Prostate gland (tissue), 2 donors: ENCODE data around the gene DCHS2. TPM values are rescaled to one million over a fixed set of nuclear protein-coding genes. Genes with fewer than 3 reads are reported as not detected.

Experiments used
- DNase-seq: peaks from one replicate; pipeline ENCODE4 v3.0.0-alpha.2; 2019; ENCODE audit warnings: low spot score
- H3K27ac ChIP-seq, 2 donors: fragments of 200-600 bp; sonication (generic); 2 replicates each; pipeline ENCODE4 v1.5.1; 2017 to 2019
- H3K27me3 ChIP-seq: fragments of 200-600 bp; sonication (generic); replicated peaks from 2 replicates; pipeline ENCODE4 v1.5.1; 2019; ENCODE audit not compliant: insufficient read depth
- H3K36me3 ChIP-seq, 2 donors: fragments of 200-600 bp; sonication (generic); 1 replicate in 1 of 2; 2 replicates in 1 of 2; pipeline versions ENCODE4 v1.5.1 to v1.8.1; 2017 to 2019
- H3K4me1 ChIP-seq: fragments of 200-600 bp; sonication (generic); replicated peaks from 2 replicates; pipeline ENCODE4 v1.5.1; 2019
- H3K4me3 ChIP-seq, 2 donors: fragments of 200-600 bp; sonication (generic); 2 replicates each; pipeline ENCODE4 v1.5.1; 2017 to 2019
- H3K9me3 ChIP-seq: fragments of 200-600 bp; sonication (generic); 2 replicates; pipeline ENCODE4 v1.5.1; 2017
- POLR2A ChIP-seq: fragments of 450-650 bp; IDR thresholded peaks from one replicate; pipeline ENCODE4 v1.6.1; 2016; ENCODE audit warnings: antibody characterized with exemption, mild to moderate bottlenecking
- POLR2AphosphoS5 ChIP-seq: sonication (generic); formaldehyde crosslinking; IDR thresholded peaks from one replicate; pipeline ENCODE4 v1.6.1; 2017; ENCODE audit warnings: antibody characterized with exemption
- WGBS: methylation state at CpG from one replicate; pipeline ENCODE4 v1.1.5; 2018; 5-methylcytosine and 5-hydroxymethylcytosine counted together
- intact Hi-C: fragments of 100-400 bp; cut with DNase I; formaldehyde crosslinking; loops from one replicate; pipeline ENCODE4 v1.14.2; 2022
- total RNA-seq, 2 donors: library from RNA; depleted of rRNA; stranded (reverse); fragments of >200 nt; gene quantifications; one replicate each; pipeline ENCODE4 v1.1.0, GENCODE V29; 2016
- TF ChIP-seq, protein P1 (sequence below), 4 experiments: fragments of 200-600 bp in 2 of 4; fragments of 450-650 bp in 2 of 4; sonication (generic) in 2 of 4; IDR thresholded peaks; 1 replicate in 3 of 4; 2 replicates in 1 of 4; pipeline ENCODE4 v1.5.1; 2016 to 2019; ENCODE audit warnings: antibody characterized with exemption in 4 of 4, mild to moderate bottlenecking in 2 of 4, moderate library complexity in 2 of 4

The DCHS2 gene
- total RNA-seq, 2 donors from 2014 or later: 1.8 to 2.2 TPM

DNA sequence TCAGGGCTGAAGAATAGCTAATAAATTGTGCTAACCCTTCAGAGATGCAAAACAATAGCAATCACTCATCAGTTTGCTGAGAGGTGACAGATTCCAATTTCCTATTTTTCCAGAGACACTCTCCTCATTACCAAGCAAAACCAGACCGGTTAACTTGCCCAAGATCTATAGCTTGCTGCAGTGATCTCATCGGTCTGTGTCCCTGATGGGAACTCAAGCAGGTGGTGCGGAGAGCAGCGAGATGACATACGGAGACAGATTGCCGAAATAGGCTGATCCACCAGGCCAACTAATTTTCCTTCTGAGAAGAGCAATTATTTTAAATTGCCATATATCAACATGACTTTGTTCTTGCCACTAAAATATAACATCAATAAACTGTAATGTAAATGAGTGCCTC is 10.5 kb upstream of the DCHS2 start:
- TF ChIP-seq, protein P1, sequence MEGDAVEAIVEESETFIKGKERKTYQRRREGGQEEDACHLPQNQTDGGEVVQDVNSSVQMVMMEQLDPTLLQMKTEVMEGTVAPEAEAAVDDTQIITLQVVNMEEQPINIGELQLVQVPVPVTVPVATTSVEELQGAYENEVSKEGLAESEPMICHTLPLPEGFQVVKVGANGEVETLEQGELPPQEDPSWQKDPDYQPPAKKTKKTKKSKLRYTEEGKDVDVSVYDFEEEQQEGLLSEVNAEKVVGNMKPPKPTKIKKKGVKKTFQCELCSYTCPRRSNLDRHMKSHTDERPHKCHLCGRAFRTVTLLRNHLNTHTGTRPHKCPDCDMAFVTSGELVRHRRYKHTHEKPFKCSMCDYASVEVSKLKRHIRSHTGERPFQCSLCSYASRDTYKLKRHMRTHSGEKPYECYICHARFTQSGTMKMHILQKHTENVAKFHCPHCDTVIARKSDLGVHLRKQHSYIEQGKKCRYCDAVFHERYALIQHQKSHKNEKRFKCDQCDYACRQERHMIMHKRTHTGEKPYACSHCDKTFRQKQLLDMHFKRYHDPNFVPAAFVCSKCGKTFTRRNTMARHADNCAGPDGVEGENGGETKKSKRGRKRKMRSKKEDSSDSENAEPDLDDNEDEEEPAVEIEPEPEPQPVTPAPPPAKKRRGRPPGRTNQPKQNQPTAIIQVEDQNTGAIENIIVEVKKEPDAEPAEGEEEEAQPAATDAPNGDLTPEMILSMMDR (IDR thresholded peaks at IDR 0.05): no peak
- TF ChIP-seq POLR2AphosphoS5 (no peak), POLR2A (no peak)
- Histone ChIP-seq H3K9me3 (no peaks in the 10 kb centered on the region), H3K27ac (no peak overlapping the region), H3K27me3 (no peaks in the 10 kb centered on the region), H3K4me3 (no peak overlapping the region), H3K4me1 (no peaks in the 10 kb centered on the region), H3K36me3 (no peaks in the 10 kb centered on the region)
- intact Hi-C loops: no loop called here
- DNase-seq: no peak
- 83% methylated on average over 6 of the region's 6 CpGs for WGBS

DNA sequence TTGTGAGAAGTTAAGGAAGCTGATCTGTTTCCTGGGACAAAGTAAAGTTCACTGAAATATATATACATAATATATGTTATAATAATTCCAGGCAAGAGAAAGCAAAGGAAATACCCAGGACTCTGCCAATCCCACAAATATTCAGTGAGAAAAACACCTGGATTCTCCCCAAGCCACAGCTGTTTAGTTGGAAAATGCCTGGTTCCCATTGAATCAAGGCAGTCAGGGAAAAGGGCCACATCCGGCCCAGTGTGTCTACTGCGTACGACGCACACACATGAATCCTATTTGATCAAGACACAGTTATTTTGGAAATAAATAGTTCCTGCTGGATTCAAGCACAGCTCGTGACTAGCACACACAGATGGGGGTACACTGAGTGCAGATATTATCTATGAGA is 6.3 kb upstream of the DCHS2 start:
- WGBS: 63% methylated on average over 5 of the region's 5 CpGs
- H3K4me1 ChIP-seq: no peaks in the 10 kb centered on the region
- H3K27me3 ChIP-seq: no peaks in the 10 kb centered on the region
- no peak for DNase-seq
- H3K27ac ChIP-seq: no peak overlapping the region
- no peaks in the 10 kb centered on the region for H3K36me3 ChIP-seq
- H3K4me3 ChIP-seq: no peak overlapping the region
- intact Hi-C loops: no loop called here
- no peaks in the 10 kb centered on the region for H3K9me3 ChIP-seq
- no peak for TF ChIP-seq POLR2A

- intact Hi-C loops: no loop called here
- no peaks in the 10 kb centered on the region for H3K27me3 ChIP-seq
- no peak overlapping the region for H3K4me3 ChIP-seq
- H3K4me1 ChIP-seq: no peaks in the 10 kb centered on the region
- no peak for DNase-seq
- no peaks in the 10 kb centered on the region for H3K9me3 ChIP-seq
- no peaks in the 10 kb centered on the region for H3K36me3 ChIP-seq
- WGBS: 99% methylated on average over 2 of the region's 2 CpGs
- TF ChIP-seq POLR2A (no peak), POLR2AphosphoS5 (no peak)
- TF ChIP-seq, protein P1 (IDR thresholded peaks at IDR 0.05): no peak
- H3K27ac ChIP-seq: no peak overlapping the region
Measured at GRCh38 chr4:154495867-154496266, 4.3 kb upstream of the DCHS2 start.

- no peak for DNase-seq
- Histone ChIP-seq H3K9me3 (no peaks in the 10 kb centered on the region), H3K4me3 (no peak overlapping the region), H3K36me3 (no peaks in the 10 kb centered on the region), H3K27me3 (peaks cover 3% of the 10 kb centered on the region), H3K27ac (no peak overlapping the region), H3K4me1 (no peaks in the 10 kb centered on the region)
- TF ChIP-seq POLR2A: no peak
- TF ChIP-seq, protein P1 (IDR thresholded peaks at IDR 0.05): no peak
- no peak for TF ChIP-seq POLR2AphosphoS5
- 44% methylated on average over 16 of the region's 16 CpGs for WGBS
- intact Hi-C loops: no loop called here
Measured at GRCh38 chr4:154492288-154492687, 689 bp upstream of the DCHS2 start.

DNA sequence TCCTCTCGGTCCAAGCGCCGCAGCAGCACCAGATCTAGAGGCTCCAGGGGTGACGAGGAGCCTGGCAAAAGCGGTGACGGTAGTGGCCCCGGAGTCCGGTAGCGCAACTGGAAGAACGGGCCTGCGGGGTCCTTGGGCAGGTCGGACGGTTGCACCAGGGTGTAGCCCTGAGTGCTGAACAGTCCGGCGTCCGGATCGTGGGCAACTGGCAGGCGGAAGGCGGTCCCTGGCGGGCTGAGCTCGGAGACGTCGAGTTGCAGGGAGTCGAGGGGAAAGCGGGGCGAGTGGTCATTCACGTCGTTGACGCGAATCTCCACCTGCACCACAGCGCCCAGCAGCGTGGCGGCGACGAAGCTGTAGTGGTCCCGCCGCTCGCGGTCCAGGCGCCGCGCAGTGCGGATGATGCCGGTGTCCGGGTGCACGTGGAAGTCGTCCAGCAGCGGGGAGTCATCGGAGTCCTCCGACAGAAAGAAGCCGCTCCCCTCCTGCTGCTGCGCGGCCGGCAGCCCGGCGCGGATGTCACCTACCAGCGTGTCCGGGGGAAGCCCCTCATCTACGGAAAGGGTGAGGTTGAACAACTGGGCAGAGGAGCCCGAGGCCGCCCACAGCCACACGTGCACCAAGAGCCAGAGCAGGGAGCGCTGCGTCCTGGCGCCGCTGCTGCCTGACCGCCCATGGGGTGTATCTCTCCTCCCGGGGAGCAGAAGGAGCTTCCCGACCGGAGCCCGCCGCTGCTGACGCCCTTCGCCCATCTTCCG is 837 bp downstream of the DCHS2 start:
- H3K9me3 ChIP-seq: no peaks in the 10 kb centered on the region
- TF ChIP-seq POLR2A: no peak
- TF ChIP-seq, protein P1 (IDR thresholded peaks at IDR 0.05): no peak
- TF ChIP-seq POLR2AphosphoS5: no peak
- no peaks in the 10 kb centered on the region for H3K36me3 ChIP-seq
- H3K27ac ChIP-seq: peak overlapping the region in 1 of 2 donors; percentile 26
- intact Hi-C loops: no loop called here
- 2% methylated on average over 48 of the region's 76 CpGs for WGBS
- H3K27me3 ChIP-seq: peaks cover 3% of the 10 kb centered on the region
- H3K4me3 ChIP-seq: peak overlapping the region; percentile 25 to 28
- no peak for DNase-seq
- H3K4me1 ChIP-seq: no peaks in the 10 kb centered on the region
